Loucy (cell line): ENCODE results near the gene BACH2.

Experiments
- H2AFZ ChIP-seq: fragments of 200-600 bp; sonication (generic); 2 replicates; pipeline ENCODE4 v1.6.0; 2016; ENCODE audit warnings: antibody characterized with exemption, mild to moderate bottlenecking, low read length, moderate library complexity
- H3F3A ChIP-seq: fragments of 200-600 bp; 2 replicates; pipeline ENCODE4 v1.6.0; 2016; ENCODE audit warnings: antibody characterized with exemption, low read depth, mild to moderate bottlenecking
- H3K27me3 ChIP-seq: fragments of 200-600 bp; sonication (generic); 2 replicates; pipeline ENCODE4 v1.6.1; 2014; ENCODE audit warnings: low read length, mild to moderate bottlenecking; ENCODE audit not compliant: insufficient read depth, poor library complexity, severe bottlenecking
- H3K36me3 ChIP-seq: fragments of 200-600 bp; sonication (generic); 2 replicates; pipeline ENCODE4 v1.6.1; 2016; ENCODE audit warnings: low read length; ENCODE audit not compliant: insufficient read depth
- H3K4me1 ChIP-seq: fragments of 200-600 bp; sonication (generic); 2 replicates; pipeline ENCODE4 v1.5.1; 2014; ENCODE audit warnings: low read length, mild to moderate bottlenecking; ENCODE audit not compliant: insufficient read depth, poor library complexity, severe bottlenecking
- H3K4me2 ChIP-seq: fragments of 200-600 bp; sonication (generic); 2 replicates; pipeline ENCODE4 v1.6.0; 2014; ENCODE audit warnings: antibody characterized with exemption, low read length, low read depth, mild to moderate bottlenecking; ENCODE audit not compliant: poor library complexity, severe bottlenecking
- H3K4me3 ChIP-seq: fragments of 200-600 bp; sonication (generic); 2 replicates; pipeline ENCODE4 v1.5.1; 2014; ENCODE audit warnings: low read length, mild to moderate bottlenecking, mixed read lengths; ENCODE audit not compliant: poor library complexity, severe bottlenecking
- H3K79me2 ChIP-seq: fragments of 200-600 bp; sonication (generic); 2 replicates; pipeline ENCODE4 v1.6.1; 2014; ENCODE audit warnings: low read length; ENCODE audit not compliant: insufficient read depth
- H3K9ac ChIP-seq: fragments of 200-600 bp; sonication (generic); 2 replicates; pipeline ENCODE4 v1.6.0; 2014; ENCODE audit warnings: mild to moderate bottlenecking, low read depth, low read length, moderate library complexity; ENCODE audit not compliant: poor library complexity, severe bottlenecking
- H3K9me2 ChIP-seq: fragments of 200-600 bp; sonication (generic); replicated peaks from 2 replicates; pipeline ENCODE4 v1.6.1; 2016; ENCODE audit warnings: low read depth, low read length, mixed read lengths
- H3K9me3 ChIP-seq: fragments of 200-600 bp; sonication (generic); 2 replicates; pipeline ENCODE4 v1.6.1; 2014; ENCODE audit warnings: mild to moderate bottlenecking, antibody characterized with exemption, low read length, low read depth; ENCODE audit not compliant: insufficient read depth
- H4K20me1 ChIP-seq: fragments of 200-600 bp; sonication (generic); 2 replicates; pipeline ENCODE4 v1.6.0; 2014; ENCODE audit warnings: antibody characterized with exemption, low read length, mild to moderate bottlenecking; ENCODE audit not compliant: insufficient read depth, poor library complexity, severe bottlenecking
- EZH2phosphoT487 ChIP-seq: fragments of 200-600 bp; IDR thresholded peaks from 2 replicates; pipeline ENCODE4 v1.6.1; 2018; ENCODE audit warnings: antibody characterized with exemption, mild to moderate bottlenecking, moderate library complexity, borderline replicate concordance
- TF ChIP-seq, protein P1 (sequence below): fragments of 200-600 bp; sonication (generic); conservative IDR thresholded peaks from 2 replicates; pipeline ENCODE4 v1.5.1; 2014; ENCODE audit warnings: mild to moderate bottlenecking, antibody characterized with exemption, low read length

The BACH2 gene

DNA sequence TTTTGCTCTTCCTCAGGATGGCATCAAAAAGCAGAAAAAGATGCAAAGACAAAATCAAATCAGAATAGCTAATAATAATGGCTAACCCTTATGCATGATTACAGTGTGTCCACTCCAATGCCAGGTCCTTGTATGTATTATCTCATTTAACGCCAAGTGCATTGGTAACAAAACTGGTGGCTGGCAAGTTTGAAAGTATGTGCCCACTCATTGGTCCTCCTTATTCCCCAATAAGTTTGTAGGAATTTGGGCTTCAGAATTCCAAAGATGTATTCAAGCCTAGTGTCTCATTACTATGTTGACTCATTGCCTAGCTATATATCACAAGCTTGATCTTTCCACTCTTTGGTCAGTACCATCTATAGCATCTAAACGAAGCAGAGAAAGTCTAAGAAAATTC, 205.8 kb downstream of the BACH2 start:
- Histone ChIP-seq H4K20me1 (no peaks in the 10 kb centered on the region), H3K36me3 (peaks cover 30% of the 10 kb centered on the region; the same call in 1 of the 2 replicates), H3F3A (peaks cover 8% of the 10 kb centered on the region; the same call in 1 of the 2 replicates), H3K4me3 (no peak overlapping the region), H3K4me2 (no peak overlapping the region), H3K9me2 (no peaks in the 10 kb centered on the region), H3K27me3 (no peaks in the 10 kb centered on the region), H3K79me2 (peaks cover 37% of the 10 kb centered on the region; the same call in 1 of the 2 replicates), H3K9ac (no peak overlapping the region), H3K9me3 (no peaks in the 10 kb centered on the region), H2AFZ (no peak overlapping the region), H3K4me1 (peaks cover 25% of the 10 kb centered on the region)
- TF ChIP-seq, protein P1, sequence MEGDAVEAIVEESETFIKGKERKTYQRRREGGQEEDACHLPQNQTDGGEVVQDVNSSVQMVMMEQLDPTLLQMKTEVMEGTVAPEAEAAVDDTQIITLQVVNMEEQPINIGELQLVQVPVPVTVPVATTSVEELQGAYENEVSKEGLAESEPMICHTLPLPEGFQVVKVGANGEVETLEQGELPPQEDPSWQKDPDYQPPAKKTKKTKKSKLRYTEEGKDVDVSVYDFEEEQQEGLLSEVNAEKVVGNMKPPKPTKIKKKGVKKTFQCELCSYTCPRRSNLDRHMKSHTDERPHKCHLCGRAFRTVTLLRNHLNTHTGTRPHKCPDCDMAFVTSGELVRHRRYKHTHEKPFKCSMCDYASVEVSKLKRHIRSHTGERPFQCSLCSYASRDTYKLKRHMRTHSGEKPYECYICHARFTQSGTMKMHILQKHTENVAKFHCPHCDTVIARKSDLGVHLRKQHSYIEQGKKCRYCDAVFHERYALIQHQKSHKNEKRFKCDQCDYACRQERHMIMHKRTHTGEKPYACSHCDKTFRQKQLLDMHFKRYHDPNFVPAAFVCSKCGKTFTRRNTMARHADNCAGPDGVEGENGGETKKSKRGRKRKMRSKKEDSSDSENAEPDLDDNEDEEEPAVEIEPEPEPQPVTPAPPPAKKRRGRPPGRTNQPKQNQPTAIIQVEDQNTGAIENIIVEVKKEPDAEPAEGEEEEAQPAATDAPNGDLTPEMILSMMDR, result no peak
- no peak for TF ChIP-seq EZH2phosphoT487

- TF ChIP-seq, protein P1, result no peak
- no peak for TF ChIP-seq EZH2phosphoT487
- no peaks in the 10 kb centered on the region for H4K20me1 ChIP-seq
- no peak overlapping the region for H3K4me3 ChIP-seq
- peaks cover 40% of the 10 kb centered on the region; the same call in 1 of the 2 replicates for H3K36me3 ChIP-seq
- no peaks in the 10 kb centered on the region for H3F3A ChIP-seq
- H3K4me1 ChIP-seq, result peaks cover 15% of the 10 kb centered on the region
- H3K9ac ChIP-seq, result no peak overlapping the region
- peaks cover 25% of the 10 kb centered on the region; the same call in 1 of the 2 replicates for H3K79me2 ChIP-seq
- H3K27me3 ChIP-seq, result no peaks in the 10 kb centered on the region
- H2AFZ ChIP-seq, result no peak overlapping the region
- H3K4me2 ChIP-seq, result no peak overlapping the region
- H3K9me2 ChIP-seq, result no peaks in the 10 kb centered on the region
- no peaks in the 10 kb centered on the region for H3K9me3 ChIP-seq
These were observed 208.6 kb downstream of the BACH2 start for GRCh38 chr6:90088009-90088408.

GRCh38 chr6:90087106-90087833, 209.4 kb downstream of the BACH2 start:
- no peaks in the 10 kb centered on the region for H3K27me3 ChIP-seq
- H3F3A ChIP-seq, result no peaks in the 10 kb centered on the region
- no peak overlapping the region for H2AFZ ChIP-seq
- peaks cover 15% of the 10 kb centered on the region for H3K4me1 ChIP-seq
- H3K4me3 ChIP-seq, result no peak overlapping the region
- H4K20me1 ChIP-seq, result no peaks in the 10 kb centered on the region
- no peak overlapping the region for H3K4me2 ChIP-seq
- H3K9ac ChIP-seq, result no peak overlapping the region
- H3K36me3 ChIP-seq, result peaks cover 40% of the 10 kb centered on the region; the same call in 1 of the 2 replicates
- TF ChIP-seq, protein P1, result no peak
- no peak for TF ChIP-seq EZH2phosphoT487
- no peaks in the 10 kb centered on the region for H3K9me2 ChIP-seq
- H3K9me3 ChIP-seq, result no peaks in the 10 kb centered on the region
- H3K79me2 ChIP-seq, result peaks cover 18% of the 10 kb centered on the region; the same call in 1 of the 2 replicates
